WTC11 (cell line): ENCODE results near the gene MDH2.

Experiments
- ATF1 ChIP-seq: sonication (generic); formaldehyde crosslinking; IDR thresholded peaks from 2 replicates; pipeline ENCODE4 v1.8.1; 2023; ENCODE audit warnings: mild to moderate bottlenecking, moderate library complexity, missing genetic modification reagents
- ATF3 ChIP-seq: sonication (generic); formaldehyde crosslinking; conservative IDR thresholded peaks from 2 replicates; pipeline ENCODE4 v1.8.1; 2022; ENCODE audit warnings: mild to moderate bottlenecking, missing genetic modification reagents
- CREB1 ChIP-seq: sonication (generic); formaldehyde crosslinking; IDR thresholded peaks from 2 replicates; pipeline ENCODE4 v1.8.0; 2023; ENCODE audit warnings: mild to moderate bottlenecking, missing genetic modification reagents
- CTCF ChIP-seq: fragments of 200-600 bp; IDR thresholded peaks from 2 replicates; pipeline ENCODE4 v1.8.0; 2022; ENCODE audit warnings: antibody characterized with exemption
- ELF4 ChIP-seq: sonication (generic); formaldehyde crosslinking; IDR thresholded peaks from 2 replicates; pipeline ENCODE4 v1.8.1; 2022; ENCODE audit warnings: low read depth, mild to moderate bottlenecking, moderate library complexity, missing genetic modification reagents
- KAT7 ChIP-seq: sonication (generic); formaldehyde crosslinking; IDR thresholded peaks from 2 replicates; pipeline ENCODE4 v1.8.1; 2023; ENCODE audit warnings: missing genetic modification reagents, mild to moderate bottlenecking, borderline replicate concordance
- MYBL2 ChIP-seq: sonication (generic); formaldehyde crosslinking; IDR thresholded peaks from 2 replicates; pipeline ENCODE4 v1.8.1; 2023; ENCODE audit warnings: mild to moderate bottlenecking, moderate library complexity, missing genetic modification reagents
- PREB ChIP-seq: sonication (generic); formaldehyde crosslinking; IDR thresholded peaks from 2 replicates; pipeline ENCODE4 v1.8.1; 2022; ENCODE audit warnings: mild to moderate bottlenecking, missing genetic modification reagents, moderate library complexity, borderline replicate concordance
- SP1 ChIP-seq: sonication (generic); formaldehyde crosslinking; conservative IDR thresholded peaks from 2 replicates; pipeline ENCODE4 v1.8.1; 2022; ENCODE audit warnings: missing genetic modification reagents
- TEAD4 ChIP-seq: sonication (generic); formaldehyde crosslinking; IDR thresholded peaks from 2 replicates; pipeline ENCODE4 v1.8.0; 2022; ENCODE audit warnings: mild to moderate bottlenecking, missing genetic modification reagents
- ZNF121 ChIP-seq: sonication (generic); formaldehyde crosslinking; IDR thresholded peaks from 2 replicates; pipeline ENCODE4 v1.8.0; 2023; ENCODE audit warnings: missing genetic modification reagents

- TF ChIP-seq CTCF (no peak), PREB (no peak), ATF3 (CRISPR knock-in tag) (no peak), ATF1 (CRISPR knock-in tag) (no peak), ZNF121 (CRISPR knock-in tag) (no peak), TEAD4 (CRISPR knock-in tag) (no peak), CREB1 (CRISPR knock-in tag) (no peak), ELF4 (CRISPR knock-in tag) (no peak), KAT7 (CRISPR knock-in tag) (no peak), MYBL2 (CRISPR knock-in tag) (no peak), SP1 (CRISPR knock-in tag) (no peak)
These were observed 9.4 kb downstream of the MDH2 start for GRCh38 chr7:76057103-76057812.
